Measurements from ENCODE around the gene PLXNA4. TPM values are rescaled to one million over a fixed set of nuclear protein-coding genes. Genes with fewer than 3 reads are reported as not detected.

The PLXNA4 gene
- total RNA-seq, 1 experiment from 2014 or later, result 0.10 TPM

- TF ChIP-seq SIN3A (IDR thresholded peaks at IDR 0.05; ENCODE audit: borderline replicate concordance, insufficient read depth, low read depth, low read length), result no peak
- TF ChIP-seq CTCF (IDR thresholded peaks at IDR 0.05), result no peak
- no peak for TF ChIP-seq REST (IDR thresholded peaks at IDR 0.05; ENCODE audit: insufficient read depth in 1 of 2, low read depth in 2 of 2, low read length in 1 of 2)
- TF ChIP-seq POLR2AphosphoS5 (IDR thresholded peaks at IDR 0.05; ENCODE audit: low read depth, low read length), result no peak
- TF ChIP-seq TCF7L2 (IDR thresholded peaks at IDR 0.05; ENCODE audit: low read depth, low read length), result no peak
- in situ Hi-C loops (cut with HindIII; ENCODE audit: low pct_unique_long_range_greater_than_20kb, low sequenced_read_pairs) (no loop called here), intact Hi-C loops (cut with micrococcal nuclease; ENCODE audit: unreplicated experiment) (no loop called here)
- ChIA-PET POLR2A (no interaction called here), CTCF (no interaction called here)
- DNase-seq (ENCODE audit: low read depth, low spot score), result no peak
- BruUV-seq (replicated peaks), result no TSS peak
- no peak overlapping the region for H3K27ac ChIP-seq (ENCODE audit: low read length)
- H3K9me3 ChIP-seq (ENCODE audit: control insufficient read depth, insufficient read depth, low read depth, low read length), result no peaks in the 10 kb centered on the region
- ATAC-seq, result no peak
- no peaks in the 10 kb centered on the region; the same call in 1 of the 2 replicates for H3K27me3 ChIP-seq (ENCODE audit: control insufficient read depth, insufficient read depth, low read length)
- no peaks in the 10 kb centered on the region for H3K36me3 ChIP-seq (ENCODE audit: control insufficient read depth, insufficient read depth, low read length)
- no peaks in the 10 kb centered on the region for H3K4me1 ChIP-seq (ENCODE audit: control insufficient read depth, insufficient read depth, low read length)
- no peak overlapping the region for H3K4me3 ChIP-seq (ENCODE audit: low read depth in 2 of 2, low read length in 2 of 2)
Measured at GRCh38 chr7:132158841-132159240, 417.4 kb downstream of the PLXNA4 start.

- Histone ChIP-seq H3K36me3 (ENCODE audit: control insufficient read depth, insufficient read depth, low read length) (no peaks in the 10 kb centered on the region), H3K27me3 (ENCODE audit: control insufficient read depth, insufficient read depth, low read length) (no peaks in the 10 kb centered on the region; the same call in 1 of the 2 replicates), H3K4me3 (ENCODE audit: low read depth in 2 of 2, low read length in 2 of 2) (no peak overlapping the region), H3K27ac (ENCODE audit: low read length) (no peak overlapping the region), H3K9me3 (ENCODE audit: control insufficient read depth, insufficient read depth, low read depth, low read length) (no peaks in the 10 kb centered on the region), H3K4me1 (ENCODE audit: control insufficient read depth, insufficient read depth, low read length) (no peaks in the 10 kb centered on the region)
- no peak for TF ChIP-seq SIN3A (IDR thresholded peaks at IDR 0.05; ENCODE audit: borderline replicate concordance, insufficient read depth, low read depth, low read length)
- TF ChIP-seq REST (IDR thresholded peaks at IDR 0.05; ENCODE audit: insufficient read depth in 1 of 2, low read depth in 2 of 2, low read length in 1 of 2), result no peak
- TF ChIP-seq TCF7L2 (IDR thresholded peaks at IDR 0.05; ENCODE audit: low read depth, low read length), result no peak
- no peak for TF ChIP-seq POLR2AphosphoS5 (IDR thresholded peaks at IDR 0.05; ENCODE audit: low read depth, low read length)
- TF ChIP-seq CTCF (IDR thresholded peaks at IDR 0.05), result no peak
- no peak for DNase-seq (ENCODE audit: low read depth, low spot score)
- in situ Hi-C loops (cut with HindIII; ENCODE audit: low pct_unique_long_range_greater_than_20kb, low sequenced_read_pairs) (no loop called here), intact Hi-C loops (cut with micrococcal nuclease; ENCODE audit: unreplicated experiment) (no loop called here)
- ATAC-seq, result no peak
- ChIA-PET CTCF (no interaction called here), POLR2A (no interaction called here)
- no TSS peak for BruUV-seq (replicated peaks)
Measured at GRCh38 chr7:132158166-132158565, 418.1 kb downstream of the PLXNA4 start.

All from Panc1 (cell line).